ENCODE data around the gene TSPAN11.

Gene TSPAN11

DNA sequence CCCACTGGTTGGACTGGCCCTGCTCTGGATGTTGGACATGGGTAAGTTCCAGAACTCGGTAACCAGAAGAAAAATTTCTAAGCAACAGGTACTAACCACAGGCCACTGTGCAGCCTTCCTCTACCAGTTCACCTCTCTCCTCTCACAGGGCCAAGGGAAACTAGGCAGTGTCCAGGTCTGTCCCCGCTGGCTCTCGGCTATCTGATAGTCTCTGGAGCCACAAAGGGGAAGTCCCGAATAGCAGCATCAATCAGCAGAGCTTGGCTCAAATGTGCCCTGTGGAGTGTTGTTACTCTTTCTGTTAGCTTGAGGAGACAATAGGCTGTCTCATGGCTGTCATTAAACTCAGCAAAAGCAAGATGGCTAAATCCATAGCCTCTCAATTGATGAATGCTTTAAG is 73.2 kb downstream of the TSPAN11 start:
- TF ChIP-seq, protein P1, sequence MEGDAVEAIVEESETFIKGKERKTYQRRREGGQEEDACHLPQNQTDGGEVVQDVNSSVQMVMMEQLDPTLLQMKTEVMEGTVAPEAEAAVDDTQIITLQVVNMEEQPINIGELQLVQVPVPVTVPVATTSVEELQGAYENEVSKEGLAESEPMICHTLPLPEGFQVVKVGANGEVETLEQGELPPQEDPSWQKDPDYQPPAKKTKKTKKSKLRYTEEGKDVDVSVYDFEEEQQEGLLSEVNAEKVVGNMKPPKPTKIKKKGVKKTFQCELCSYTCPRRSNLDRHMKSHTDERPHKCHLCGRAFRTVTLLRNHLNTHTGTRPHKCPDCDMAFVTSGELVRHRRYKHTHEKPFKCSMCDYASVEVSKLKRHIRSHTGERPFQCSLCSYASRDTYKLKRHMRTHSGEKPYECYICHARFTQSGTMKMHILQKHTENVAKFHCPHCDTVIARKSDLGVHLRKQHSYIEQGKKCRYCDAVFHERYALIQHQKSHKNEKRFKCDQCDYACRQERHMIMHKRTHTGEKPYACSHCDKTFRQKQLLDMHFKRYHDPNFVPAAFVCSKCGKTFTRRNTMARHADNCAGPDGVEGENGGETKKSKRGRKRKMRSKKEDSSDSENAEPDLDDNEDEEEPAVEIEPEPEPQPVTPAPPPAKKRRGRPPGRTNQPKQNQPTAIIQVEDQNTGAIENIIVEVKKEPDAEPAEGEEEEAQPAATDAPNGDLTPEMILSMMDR (IDR thresholded peaks at IDR 0.05; ENCODE audit: low read depth, low read length, missing control alignments) = no peak
- no peak for DNase-seq (ENCODE audit: low read depth)
- H3K4me3 ChIP-seq (ENCODE audit: low read depth, low read length) = no peak overlapping the region
- in situ Hi-C loops (cut with HindIII; ENCODE audit: low sequenced_read_pairs) = no loop called here

DNA sequence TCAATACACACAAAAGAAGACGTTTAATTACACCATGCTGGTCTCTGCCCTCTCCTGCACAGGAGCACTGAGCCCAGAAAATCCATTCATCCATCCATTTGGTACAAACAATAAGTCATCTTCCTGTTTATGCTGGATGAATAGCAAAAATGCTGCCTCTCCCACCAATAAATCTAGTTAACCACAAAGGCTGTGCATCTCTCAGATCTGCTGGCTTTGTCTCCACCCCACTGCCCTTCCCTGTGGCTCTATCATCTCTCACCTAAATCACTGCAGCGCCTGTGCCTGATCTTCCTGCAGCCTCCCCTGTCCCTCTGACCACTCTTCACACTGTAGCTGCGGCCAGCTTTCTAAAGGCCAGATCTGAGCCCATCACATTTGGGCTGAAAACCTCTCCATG is 74.2 kb downstream of the TSPAN11 start:
- H3K4me3 ChIP-seq (ENCODE audit: low read depth, low read length) = no peak overlapping the region
- TF ChIP-seq, protein P1 (IDR thresholded peaks at IDR 0.05; ENCODE audit: low read depth, low read length, missing control alignments) = no peak
- DNase-seq (ENCODE audit: low read depth) = peak; percentile 60
- in situ Hi-C loops (cut with HindIII; ENCODE audit: low sequenced_read_pairs) = no loop called here

DNA sequence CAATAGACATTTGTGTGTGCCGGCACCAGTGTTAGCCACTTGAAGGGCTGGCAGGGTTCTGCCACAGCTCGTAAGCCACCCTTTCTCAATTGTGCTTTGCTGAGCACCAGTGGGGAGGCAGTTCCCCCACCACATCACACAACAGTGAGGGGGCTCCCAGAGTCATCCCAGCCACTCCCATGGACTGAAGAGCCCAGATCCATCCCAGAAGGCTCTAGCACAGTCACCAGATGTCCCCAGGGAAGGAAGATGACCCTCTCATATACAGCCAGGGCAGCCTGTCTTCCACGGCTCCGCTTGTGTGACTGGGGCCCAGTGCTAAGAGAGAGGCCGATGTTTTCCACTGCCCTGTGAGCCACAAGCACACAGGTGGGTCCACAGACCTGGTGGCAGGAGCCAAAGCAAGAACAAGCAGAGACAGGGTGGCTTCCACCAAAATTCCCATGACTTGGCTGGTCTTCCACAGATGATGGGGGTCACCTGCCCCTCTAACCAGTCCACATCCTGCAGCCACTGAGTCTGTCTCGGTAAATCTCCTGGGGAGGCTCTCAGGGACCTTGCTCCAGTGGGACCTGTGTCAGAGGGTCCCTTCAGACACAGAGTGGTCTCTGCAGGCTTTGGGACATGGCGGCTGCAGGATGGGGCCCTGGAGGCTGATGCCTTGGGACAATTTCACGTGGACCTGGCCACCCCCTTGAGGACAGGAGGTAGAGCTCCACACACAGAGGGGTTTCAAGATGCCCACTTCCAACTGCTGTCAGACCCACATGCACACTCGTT is 75.2 kb downstream of the TSPAN11 start:
- TF ChIP-seq, protein P1 (IDR thresholded peaks at IDR 0.05; ENCODE audit: low read depth, low read length, missing control alignments) = no peak
- DNase-seq (ENCODE audit: low read depth) = no peak
- H3K4me3 ChIP-seq (ENCODE audit: low read depth, low read length) = no peak overlapping the region
- in situ Hi-C loops (cut with HindIII; ENCODE audit: low sequenced_read_pairs) = no loop called here

DNA sequence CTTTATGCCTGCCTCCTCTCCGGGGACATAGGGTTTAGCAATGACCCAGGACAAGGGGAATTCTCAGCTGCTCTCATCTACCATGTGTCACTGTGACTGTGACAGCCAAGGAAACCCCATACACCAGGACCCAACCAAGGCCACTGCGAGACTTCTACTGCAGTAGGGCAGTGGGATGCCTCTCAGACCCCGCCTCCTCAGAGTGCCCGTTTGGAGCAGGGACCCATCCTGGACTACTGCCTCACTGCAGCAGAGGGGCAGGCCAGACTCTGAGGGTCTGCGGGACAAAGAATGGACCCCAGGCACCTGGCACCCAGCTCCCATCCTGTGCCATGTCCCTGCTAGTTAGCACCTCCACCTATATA is 75.8 kb downstream of the TSPAN11 start:
- TF ChIP-seq, protein P1 (IDR thresholded peaks at IDR 0.05; ENCODE audit: low read depth, low read length, missing control alignments) = no peak
- no peak overlapping the region for H3K4me3 ChIP-seq (ENCODE audit: low read depth, low read length)
- in situ Hi-C loops (cut with HindIII; ENCODE audit: low sequenced_read_pairs) = no loop called here
- DNase-seq (ENCODE audit: low read depth) = no peak

DNA sequence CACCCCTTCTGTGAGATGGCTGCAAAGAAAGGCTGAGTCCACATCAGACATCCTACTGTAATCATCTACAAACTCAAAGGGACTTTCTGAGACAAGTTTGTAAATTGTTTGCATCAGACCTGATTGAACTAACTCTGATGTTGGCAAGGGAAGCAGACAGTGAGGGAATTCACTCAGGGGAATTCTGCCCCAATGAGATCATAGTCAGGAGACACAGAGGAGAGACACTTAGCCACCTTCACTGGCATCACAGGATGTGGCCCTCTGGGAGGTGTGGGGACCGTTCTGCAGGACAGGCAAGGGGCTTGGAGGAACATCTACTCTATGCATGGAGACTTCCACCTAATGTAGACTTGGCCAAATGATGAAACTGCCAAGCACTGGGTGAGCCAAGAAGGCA is 76.5 kb downstream of the TSPAN11 start:
- DNase-seq (ENCODE audit: low read depth) = no peak
- in situ Hi-C loops (cut with HindIII; ENCODE audit: low sequenced_read_pairs) = no loop called here
- TF ChIP-seq, protein P1 (IDR thresholded peaks at IDR 0.05; ENCODE audit: low read depth, low read length, missing control alignments) = no peak

DNA sequence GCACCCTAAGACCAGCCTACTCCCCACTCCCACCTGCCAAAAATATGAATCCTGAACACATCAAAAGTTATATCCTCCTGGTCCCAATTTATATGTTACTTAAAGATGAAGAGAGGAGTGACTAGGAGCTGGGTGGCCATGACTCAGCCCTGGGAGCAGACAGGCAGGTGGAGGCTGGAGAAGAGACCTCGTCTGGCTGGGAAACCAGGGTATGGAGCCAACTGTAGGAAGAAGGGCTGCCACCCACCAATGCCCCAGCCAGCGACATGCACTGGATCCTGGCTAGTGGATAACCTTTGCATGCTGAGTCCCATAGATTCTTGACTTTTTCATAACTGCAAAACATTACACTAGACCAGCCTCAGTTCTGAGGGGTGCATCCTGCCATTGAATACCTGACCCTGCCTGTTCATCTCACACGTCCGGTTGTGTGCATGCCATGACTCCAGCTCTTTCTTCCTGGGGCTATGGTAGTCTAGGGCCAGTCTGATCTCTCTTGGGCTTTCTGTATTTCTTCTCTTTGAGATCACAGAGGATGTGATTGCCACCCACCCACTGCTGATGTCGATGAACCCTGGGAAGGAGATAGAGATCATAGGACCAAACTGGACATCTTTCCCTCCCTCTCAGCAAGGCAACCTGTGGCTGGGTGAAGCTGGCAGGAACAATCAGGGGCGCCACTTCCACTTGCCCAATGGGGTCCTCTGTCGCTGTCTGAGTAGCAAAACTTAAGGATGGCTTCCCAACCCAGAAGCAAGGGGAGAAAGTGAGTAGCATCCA is 77.5 kb downstream of the TSPAN11 start:
- TF ChIP-seq, protein P1 (IDR thresholded peaks at IDR 0.05; ENCODE audit: low read depth, low read length, missing control alignments) = no peak
- in situ Hi-C loops (cut with HindIII; ENCODE audit: low sequenced_read_pairs) = no loop called here
- no peak overlapping the region for H3K4me3 ChIP-seq (ENCODE audit: low read depth, low read length)
- DNase-seq (ENCODE audit: low read depth) = no peak

More for the DNA sequence above, 76.5 kb downstream of the TSPAN11 start:
- no peak overlapping the region for H3K4me3 ChIP-seq (ENCODE audit: low read depth, low read length)

All from astrocyte of the cerebellum (primary cell).